Glutamatergic neuron (in vitro differentiated cells): ENCODE data around the gene MMP28. TPM values are rescaled to one million over a fixed set of nuclear protein-coding genes. Genes with fewer than 3 reads are reported as not detected.

Experiments
- DNase-seq: peaks from one replicate; pipeline ENCODE4 v3.0.0; 2022
- H3K27ac Mint-ChIP-seq: one replicate; pipeline ENCODE4 v1.8.0; 2020; ENCODE audit warnings: mild to moderate bottlenecking, mixed read lengths, inconsistent platforms; ENCODE audit not compliant: unreplicated experiment
- H3K27me3 Mint-ChIP-seq: one replicate; pipeline ENCODE4 v1.8.0; 2020; ENCODE audit warnings: mild to moderate bottlenecking, moderate library complexity, mixed read lengths, inconsistent platforms; ENCODE audit not compliant: unreplicated experiment
- H3K36me3 Mint-ChIP-seq: one replicate; pipeline ENCODE4 v1.8.0; 2020; ENCODE audit warnings: mild to moderate bottlenecking, mixed read lengths, inconsistent platforms; ENCODE audit not compliant: unreplicated experiment
- H3K4me1 Mint-ChIP-seq: one replicate; pipeline ENCODE4 v1.8.0; 2020; ENCODE audit warnings: mild to moderate bottlenecking, low read depth, mixed read lengths, inconsistent platforms; ENCODE audit not compliant: unreplicated experiment
- H3K4me3 Mint-ChIP-seq: one replicate; pipeline ENCODE4 v1.8.0; 2020; ENCODE audit warnings: mild to moderate bottlenecking, mixed read lengths, inconsistent platforms; ENCODE audit not compliant: unreplicated experiment
- H3K9me3 Mint-ChIP-seq: one replicate; pipeline ENCODE4 v1.8.0; 2020; ENCODE audit warnings: mild to moderate bottlenecking, moderate library complexity, mixed read lengths, inconsistent platforms; ENCODE audit not compliant: unreplicated experiment
- total RNA-seq: library from RNA; stranded (reverse); fragmentation: NEBNext Ultra II Directional; extraction: Animal tissue kit (Norgen Biotek cat#: 25700); gene quantifications from one replicate; pipeline ENCODE4 v1.2.1, GENCODE V29; 2021; ENCODE audit not compliant: unreplicated experiment
- TF ChIP-seq, protein P1 (sequence below): fragments of 200-600 bp; sonication (generic); IDR thresholded peaks from one replicate; pipeline ENCODE4 v1.5.0; 2021; ENCODE audit not compliant: partially characterized antibody, unreplicated experiment

Gene MMP28
- total RNA-seq, 1 donor from 2014 or later = 0.49 TPM

DNA sequence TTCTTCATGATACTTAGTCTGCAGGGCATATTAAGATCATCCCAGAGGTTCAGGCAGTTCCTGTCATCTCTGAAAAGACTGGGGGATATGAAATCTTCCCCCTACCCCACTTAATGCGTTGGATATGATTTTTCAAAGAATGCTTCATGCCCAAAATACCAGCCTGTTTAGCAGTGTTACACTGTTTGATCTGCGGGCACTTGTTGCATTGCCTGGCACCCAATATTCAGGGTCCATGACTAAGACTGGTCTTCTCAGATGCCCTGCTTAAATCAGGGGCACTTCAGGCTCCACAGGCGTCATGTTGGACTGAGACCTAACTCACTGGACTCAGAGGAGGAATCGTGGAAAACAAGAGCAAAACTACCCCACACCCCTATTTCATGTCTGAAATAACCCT is 70.4 kb downstream of the MMP28 start:
- H3K27ac Mint-ChIP-seq = no peak overlapping the region
- TF ChIP-seq, protein P1, sequence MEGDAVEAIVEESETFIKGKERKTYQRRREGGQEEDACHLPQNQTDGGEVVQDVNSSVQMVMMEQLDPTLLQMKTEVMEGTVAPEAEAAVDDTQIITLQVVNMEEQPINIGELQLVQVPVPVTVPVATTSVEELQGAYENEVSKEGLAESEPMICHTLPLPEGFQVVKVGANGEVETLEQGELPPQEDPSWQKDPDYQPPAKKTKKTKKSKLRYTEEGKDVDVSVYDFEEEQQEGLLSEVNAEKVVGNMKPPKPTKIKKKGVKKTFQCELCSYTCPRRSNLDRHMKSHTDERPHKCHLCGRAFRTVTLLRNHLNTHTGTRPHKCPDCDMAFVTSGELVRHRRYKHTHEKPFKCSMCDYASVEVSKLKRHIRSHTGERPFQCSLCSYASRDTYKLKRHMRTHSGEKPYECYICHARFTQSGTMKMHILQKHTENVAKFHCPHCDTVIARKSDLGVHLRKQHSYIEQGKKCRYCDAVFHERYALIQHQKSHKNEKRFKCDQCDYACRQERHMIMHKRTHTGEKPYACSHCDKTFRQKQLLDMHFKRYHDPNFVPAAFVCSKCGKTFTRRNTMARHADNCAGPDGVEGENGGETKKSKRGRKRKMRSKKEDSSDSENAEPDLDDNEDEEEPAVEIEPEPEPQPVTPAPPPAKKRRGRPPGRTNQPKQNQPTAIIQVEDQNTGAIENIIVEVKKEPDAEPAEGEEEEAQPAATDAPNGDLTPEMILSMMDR = no peak
- no peak for DNase-seq
- no peak overlapping the region for H3K4me3 Mint-ChIP-seq
- H3K27me3 Mint-ChIP-seq = no peaks in the 10 kb centered on the region
- H3K9me3 Mint-ChIP-seq = peaks cover 2% of the 10 kb centered on the region
- H3K4me1 Mint-ChIP-seq = peaks cover 12% of the 10 kb centered on the region
- H3K36me3 Mint-ChIP-seq = peaks cover 4% of the 10 kb centered on the region

DNA sequence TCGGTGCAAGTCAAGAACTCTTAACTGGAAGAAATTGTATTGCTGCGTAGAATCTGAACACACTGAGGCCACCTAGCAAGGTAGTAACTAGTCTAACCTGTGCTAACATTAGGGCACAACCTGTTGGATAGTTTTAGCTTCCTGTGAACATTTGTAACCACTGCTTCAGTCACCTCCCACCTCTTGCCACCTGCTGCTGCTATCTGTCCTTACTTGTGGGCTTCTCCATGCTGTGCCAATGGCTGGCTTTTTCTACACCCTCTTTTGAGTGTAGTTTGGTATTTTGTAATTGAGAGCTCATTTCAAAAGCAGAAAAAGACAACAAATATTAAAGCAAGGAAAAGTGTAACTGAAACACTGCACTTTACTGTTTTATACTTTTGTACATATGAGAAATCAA is 71.7 kb downstream of the MMP28 start:
- no peak for DNase-seq
- no peak overlapping the region for H3K27ac Mint-ChIP-seq
- peaks cover 4% of the 10 kb centered on the region for H3K36me3 Mint-ChIP-seq
- no peak overlapping the region for H3K4me3 Mint-ChIP-seq
- TF ChIP-seq, protein P1 = no peak
- no peaks in the 10 kb centered on the region for H3K27me3 Mint-ChIP-seq
- peaks cover 12% of the 10 kb centered on the region for H3K4me1 Mint-ChIP-seq
- H3K9me3 Mint-ChIP-seq = peaks cover 2% of the 10 kb centered on the region

DNA sequence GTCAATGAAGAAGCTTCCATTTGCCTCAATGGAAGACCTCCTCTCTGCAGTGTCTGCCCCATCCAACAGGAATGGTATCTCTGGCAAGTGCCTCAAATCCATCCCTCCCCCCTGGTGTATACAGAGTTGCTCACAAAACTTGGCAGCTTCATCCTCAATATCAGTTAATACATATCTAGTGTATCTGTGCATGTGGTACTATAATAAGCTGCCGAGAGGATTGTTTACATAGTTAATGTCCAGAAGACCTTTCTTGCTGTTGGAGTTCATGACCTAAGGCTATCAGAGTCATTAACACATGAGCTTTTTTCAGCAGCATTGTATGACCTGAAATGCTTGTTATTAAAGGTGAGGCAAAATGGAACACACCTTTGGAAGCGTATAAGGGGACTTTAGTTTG is 78.0 kb downstream of the MMP28 start:
- DNase-seq = no peak
- Mint-ChIP-seq H3K4me1 (peaks cover 2% of the 10 kb centered on the region), H3K27me3 (no peaks in the 10 kb centered on the region), H3K9me3 (no peaks in the 10 kb centered on the region), H3K36me3 (no peaks in the 10 kb centered on the region), H3K27ac (no peak overlapping the region), H3K4me3 (no peak overlapping the region)
- TF ChIP-seq, protein P1 = no peak

DNA sequence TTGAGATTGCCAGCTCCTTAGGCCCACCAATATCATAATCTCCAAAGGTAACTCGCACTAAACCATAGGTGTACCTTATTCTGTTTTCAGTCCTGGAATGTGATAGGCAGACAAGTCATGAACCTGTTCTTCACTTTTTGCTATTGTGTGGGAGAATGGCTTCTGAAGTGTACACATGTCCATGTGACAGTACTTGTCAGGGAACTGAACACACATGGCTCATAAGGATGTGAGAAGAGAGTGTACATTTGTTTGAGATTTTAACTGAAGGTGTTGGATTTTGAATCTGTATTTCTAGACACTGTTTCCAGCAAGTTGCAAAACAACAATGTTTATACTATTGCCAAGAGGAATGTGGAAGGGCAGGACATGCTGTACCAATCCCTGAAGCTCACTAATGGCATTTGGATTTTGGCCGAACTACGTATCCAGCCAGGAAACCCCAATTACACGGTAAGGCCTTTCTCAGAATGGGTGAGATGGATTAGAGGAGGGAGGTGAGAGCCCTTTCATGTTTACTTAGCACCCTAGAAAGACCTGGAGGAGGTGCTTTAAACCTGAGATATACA is 78.5 kb downstream of the MMP28 start:
- Mint-ChIP-seq H3K4me1 (peaks cover 2% of the 10 kb centered on the region), H3K27me3 (no peaks in the 10 kb centered on the region), H3K4me3 (no peak overlapping the region), H3K9me3 (no peaks in the 10 kb centered on the region), H3K27ac (no peak overlapping the region), H3K36me3 (no peaks in the 10 kb centered on the region)
- DNase-seq = no peak
- TF ChIP-seq, protein P1 = no peak

DNA sequence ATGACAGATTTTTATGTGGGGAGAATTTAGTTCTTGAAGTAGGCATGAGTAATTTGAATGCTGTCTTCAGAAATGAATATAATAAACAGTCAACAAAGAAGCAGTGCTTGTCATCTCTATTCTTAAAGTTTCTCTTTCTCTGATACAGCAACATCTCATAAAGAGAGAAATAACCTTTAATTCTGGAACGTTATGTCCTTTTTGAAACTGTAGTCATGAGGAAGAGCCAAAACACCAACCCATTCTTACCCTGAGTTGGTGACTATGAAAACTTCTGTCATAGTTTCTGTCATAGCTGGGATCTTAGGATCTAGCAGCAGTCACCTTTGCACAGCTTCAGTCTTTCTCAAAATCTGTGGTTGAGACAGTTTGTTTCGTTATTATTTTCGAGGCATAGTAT is 79.3 kb downstream of the MMP28 start:
- no peaks in the 10 kb centered on the region for H3K36me3 Mint-ChIP-seq
- TF ChIP-seq, protein P1 = no peak
- peaks cover 2% of the 10 kb centered on the region for H3K4me1 Mint-ChIP-seq
- no peaks in the 10 kb centered on the region for H3K9me3 Mint-ChIP-seq
- no peak overlapping the region for H3K27ac Mint-ChIP-seq
- H3K4me3 Mint-ChIP-seq = no peak overlapping the region
- H3K27me3 Mint-ChIP-seq = no peaks in the 10 kb centered on the region
- no peak for DNase-seq

Other genes with a start within 250 kb of the MMP28 start
- not detected for gene SLFN14, start 234.8 kb downstream of the MMP28 start, total RNA-seq
- 3.1 TPM for gene PEX12, start 217.1 kb downstream of the MMP28 start, total RNA-seq
- 316 TPM for gene AP2B1, start 208.3 kb downstream of the MMP28 start, total RNA-seq
- 3.3 TPM for gene RASL10B, start 64.0 kb downstream of the MMP28 start, total RNA-seq
- gene GAS2L2, start 42.4 kb downstream of the MMP28 start, total RNA-seq = 0.27 TPM
- not detected for gene C17orf50, start 34.8 kb downstream of the MMP28 start, total RNA-seq
- gene TAF15, start 13.8 kb upstream of the MMP28 start, total RNA-seq = 180 TPM
- not detected for gene HEATR9, start 73.2 kb upstream of the MMP28 start, total RNA-seq
- gene CCL5, start 84.7 kb upstream of the MMP28 start, total RNA-seq = not detected
- gene RDM1, start 135.1 kb upstream of the MMP28 start, total RNA-seq = not detected
- not detected for gene LYZL6, start 148.1 kb upstream of the MMP28 start, total RNA-seq
- gene CCL16, start 185.9 kb upstream of the MMP28 start, total RNA-seq = not detected
- gene CCL14, start 191.1 kb upstream of the MMP28 start, total RNA-seq = not detected
- gene CCL15, start 205.9 kb upstream of the MMP28 start, total RNA-seq = not detected
- not detected for gene CCL23, start 222.3 kb upstream of the MMP28 start, total RNA-seq